GM10248 (cell line): ENCODE results near the gene ASGR1.

Experiments used
- CTCF ChIA-PET: fragments of 300-600 bp; sonication (Branson Sonifier 250); formaldehyde crosslinking; extraction: SDS; loops from one replicate; lab custom pipeline; 2021; ENCODE audit warnings: antibody characterized with exemption; lab: Yijun Ruan, JAX
- POLR2A ChIA-PET: fragments of 350-650 bp; sonication (Branson Sonifier 250); formaldehyde crosslinking; extraction: SDS; loops from one replicate; lab custom pipeline; 2020; ENCODE audit warnings: antibody characterized with exemption; lab: Yijun Ruan, JAX
- DNase-seq: peaks from one replicate; pipeline ENCODE4 v3.0.0; 2012; ENCODE audit errors: extremely low spot score
- CTCF ChIP-seq: IDR thresholded peaks from 2 replicates; pipeline ENCODE4 v1.5.1; 2012; ENCODE audit warnings: mild to moderate bottlenecking, low read depth; ENCODE audit errors: extremely low read depth, missing control alignments, control extremely low read depth

ASGR1 gene

GRCh38 chr17:7179317-7180254, at the start of gene ASGR1:
Gene ASGR1 (minus strand): TSS chr17:7179370. CDS start chr17:7178563, 807 bp downstream.
- ChIA-PET CTCF (interaction anchor here (1.2 to 3.7 kb wide), 3 partner anchors 11 to 128 kb away, joined by 3 to 26 read pairs (median 4); no protein-coding TSS in a partner anchor), POLR2A (no interaction called here)
- no peak for DNase-seq
- TF ChIP-seq CTCF = no peak

- ChIA-PET CTCF (interaction anchor here (2.0 kb wide), 1 partner anchor 9 kb away, joined by 4 read pairs; the partner anchor contains the start of genes ACADVL and DLG4), POLR2A (interaction anchor here (1.3 kb wide), 1 partner anchor 8 kb away, joined by 4 read pairs; no protein-coding TSS in a partner anchor)
- no peak for DNase-seq
- no peak for TF ChIP-seq CTCF
Observed at GRCh38 chr17:7228920-7229319, 49.8 kb upstream of the ASGR1 start.

GRCh38 chr17:7226721-7227710, 47.8 kb upstream of the ASGR1 start:
- no peak for TF ChIP-seq CTCF
- DNase-seq = no peak
- CTCF ChIA-PET = no interaction called here
- POLR2A ChIA-PET = no interaction called here

- no peak for DNase-seq
- POLR2A ChIA-PET = interaction anchor here (1.6 kb wide), 1 partner anchor 10 kb away, joined by 3 read pairs; no protein-coding TSS in a partner anchor
- CTCF ChIA-PET = no interaction called here
- no peak for TF ChIP-seq CTCF
Observed at GRCh38 chr17:7225711-7226331, 46.7 kb upstream of the ASGR1 start.

- no peak for DNase-seq
- POLR2A ChIA-PET = interaction anchor here (1.6 kb wide), 1 partner anchor 11 kb away, joined by 3 read pairs; no protein-coding TSS in a partner anchor
- CTCF ChIA-PET = no interaction called here
- no peak for TF ChIP-seq CTCF
Observed at GRCh38 chr17:7224661-7225111, 45.5 kb upstream of the ASGR1 start.
